K562 treated with DMSO at 1 percent for 4 hours (cell line): ENCODE results near the gene NMT1. TPM values are rescaled to one million over a fixed set of nuclear protein-coding genes. Genes with fewer than 3 reads are reported as not detected.

Experiments used
- total RNA-seq: library from RNA; unstranded; fragments of 300-600 nt; gene quantifications from 2 replicates; pipeline ENCODE4 v1.2.3, GENCODE V29; 2022; ENCODE audit not compliant: insufficient read depth

NMT1 gene
- 83.6 and 100 TPM in 2 replicates for total RNA-seq

GRCh38 chr17:45060797-45061605 is at the start of gene NMT1:
NMT1 (plus strand) TSS chr17:45061317; CDS start chr17:45061330, 13 bp downstream.

GRCh38 chr17:45051060-45051719 is 9.9 kb upstream of the NMT1 start, which contains the start of gene DCAKD:
DCAKD (minus strand) TSS chr17:45051632; CDS start chr17:45034885, 16,747 bp downstream.

GRCh38 chr17:45132320-45132571 is 71.1 kb downstream of the NMT1 start, which contains the start of gene PLCD3:
PLCD3 (minus strand) TSS chr17:45132515; CDS start chr17:45132410, 105 bp downstream.

GRCh38 chr17:45135192-45135977 is 74.3 kb downstream of the NMT1 start, which contains the start of gene ACBD4:
ACBD4 (plus strand) TSS chr17:45135687; CDS start chr17:45136145, 458 bp downstream.

GRCh38 chr17:45148183-45149036 is 87.3 kb downstream of the NMT1 start, which contains the start of gene HEXIM1:
HEXIM1 (plus strand) TSS chr17:45148475; CDS start chr17:45149191, 716 bp downstream.

Other genes with a start within 250 kb of the NMT1 start
- gene GJC1, start 231.0 kb upstream of the NMT1 start, total RNA-seq, result not detected in 2 replicates
- not detected in 2 replicates for gene HIGD1B, start 213.4 kb upstream of the NMT1 start, total RNA-seq
- 75.0 and 82.9 TPM in 2 replicates for gene EFTUD2, start 161.9 kb upstream of the NMT1 start, total RNA-seq
- 2.8 and 3.2 TPM in 2 replicates for gene GFAP, start 145.8 kb upstream of the NMT1 start, total RNA-seq
- gene KIF18B, start 113.5 kb upstream of the NMT1 start, total RNA-seq, result 16.8 and 21.5 TPM in 2 replicates
- gene C1QL1, start 93.0 kb upstream of the NMT1 start, total RNA-seq, result not detected in 2 replicates
- 33.7 and 38.0 TPM in 2 replicates for gene DCAKD, start 9.7 kb upstream of the NMT1 start, total RNA-seq
- gene PLCD3, start 71.2 kb downstream of the NMT1 start, total RNA-seq, result 13.0 and 45.7 TPM in 2 replicates
- 8.8 and 9.0 TPM in 2 replicates for gene ACBD4, start 74.4 kb downstream of the NMT1 start, total RNA-seq
- gene HEXIM1, start 87.2 kb downstream of the NMT1 start, total RNA-seq, result 22.7 and 33.7 TPM in 2 replicates
- gene HEXIM2, start 100.6 kb downstream of the NMT1 start, total RNA-seq, result 2.9 and 5.0 TPM in 2 replicates
- gene FMNL1, start 160.6 kb downstream of the NMT1 start, total RNA-seq, result 61.9 and 65.1 TPM in 2 replicates
- gene SPATA32, start 200.8 kb downstream of the NMT1 start, total RNA-seq, result not detected in 2 replicates